ENCODE measurements around the gene CLCN4. TPM values are rescaled to one million over a fixed set of nuclear protein-coding genes. Genes with fewer than 3 reads are reported as not detected.

Gene CLCN4
- polyA plus RNA-seq, 3 donors: 0.27 to 1.9 (median 1.3) TPM

GRCh38 chrX:10155137-10155536, 1.6 kb upstream of the CLCN4 start:
- Mint-ChIP-seq H3K9me3 (peaks cover 0 to 3% (median 2%) of the 10 kb centered on the region in 7 donors), H3K4me1 (peaks cover 15% of the 10 kb centered on the region), H3K36me3 (peaks cover 0 to 4% of the 10 kb centered on the region in 2 donors), H3K4me3 (no peak overlapping the region), H3K27me3 (ENCODE audit: low read depth in 3 of 3) (peaks cover 8 to 41% (median 21%) of the 10 kb centered on the region in 3 donors), H3K27ac (no peak overlapping the region)
- no CpG with 5 or more reads among the region's 4 CpGs for WGBS (ENCODE audit: insufficient coverage)
- H3K27ac ChIP-seq (ENCODE audit: low read depth in 1 of 2, low read length in 2 of 2): no peak overlapping the region
- no peaks in the 10 kb centered on the region for H3K79me2 ChIP-seq (ENCODE audit: insufficient read depth, low read length)
- TF ChIP-seq CTCF (IDR thresholded peaks at IDR 0.05): no peak
- H3K36me3 ChIP-seq (replicated peaks in 1 of 2; ENCODE audit: control insufficient read depth in 1 of 2, insufficient read depth in 2 of 2, low read length in 2 of 2): no peaks in the 10 kb centered on the region
- H3K4me2 ChIP-seq (replicated peaks; ENCODE audit: extremely low read depth, low read length, poor library complexity, severe bottlenecking): no peak overlapping the region
- intact Hi-C loops (cut with micrococcal nuclease): no loop called here
- no peaks in the 10 kb centered on the region for H3K9me3 ChIP-seq (replicated peaks in 1 of 2; ENCODE audit: control insufficient read depth in 1 of 2, insufficient read depth in 1 of 2, low read length in 2 of 2)
- peaks cover 16 to 22% of the 10 kb centered on the region in 2 donors for H3K4me1 ChIP-seq (ENCODE audit: control insufficient read depth in 1 of 2, insufficient read depth in 2 of 2, low read length in 2 of 2)
- H4K20me1 ChIP-seq (ENCODE audit: insufficient read depth, low read length): no peaks in the 10 kb centered on the region
- DNase-seq: no peak
- H3K27me3 ChIP-seq (ENCODE audit: control insufficient read depth in 2 of 2, insufficient read depth in 2 of 2, low read length in 2 of 2): peaks cover 22 to 38% of the 10 kb centered on the region in 2 donors
- no peak overlapping the region for H2AFZ ChIP-seq (ENCODE audit: insufficient read depth, low read depth, low read length, poor library complexity, severe bottlenecking)
- no peak overlapping the region for H3K4me3 ChIP-seq (replicated peaks in 1 of 3; ENCODE audit: low read depth in 2 of 3, low read length in 3 of 3)
- no peak overlapping the region for H3K9ac ChIP-seq (ENCODE audit: insufficient read depth, low read length, poor library complexity, severe bottlenecking)

GRCh38 chrX:10157032-10157341, 212 bp downstream of the CLCN4 start:
- Histone ChIP-seq H3K27ac (ENCODE audit: low read depth in 1 of 2, low read length in 2 of 2) (peak overlapping the region in 1 of 2 donors; percentile 65), H2AFZ (ENCODE audit: insufficient read depth, low read depth, low read length, poor library complexity, severe bottlenecking) (peak overlapping the region; percentile 57), H3K9ac (ENCODE audit: insufficient read depth, low read length, poor library complexity, severe bottlenecking) (peak overlapping the region; percentile 18), H3K36me3 (replicated peaks in 1 of 2; ENCODE audit: control insufficient read depth in 1 of 2, insufficient read depth in 2 of 2, low read length in 2 of 2) (no peaks in the 10 kb centered on the region), H3K4me2 (replicated peaks; ENCODE audit: extremely low read depth, low read length, poor library complexity, severe bottlenecking) (peak overlapping the region; percentile 69), H3K4me3 (replicated peaks in 1 of 3; ENCODE audit: low read depth in 2 of 3, low read length in 3 of 3) (peak overlapping the region in 2 of 3 experiments; percentile 45 to 68), H3K4me1 (ENCODE audit: control insufficient read depth in 1 of 2, insufficient read depth in 2 of 2, low read length in 2 of 2) (peaks cover 16 to 22% of the 10 kb centered on the region in 2 donors), H3K9me3 (replicated peaks in 1 of 2; ENCODE audit: control insufficient read depth in 1 of 2, insufficient read depth in 1 of 2, low read length in 2 of 2) (no peaks in the 10 kb centered on the region), H3K27me3 (ENCODE audit: control insufficient read depth in 2 of 2, insufficient read depth in 2 of 2, low read length in 2 of 2) (peaks cover 23 to 42% of the 10 kb centered on the region in 2 donors), H4K20me1 (ENCODE audit: insufficient read depth, low read length) (no peaks in the 10 kb centered on the region), H3K79me2 (ENCODE audit: insufficient read depth, low read length) (no peaks in the 10 kb centered on the region)
- peaks cover 0 to 10% of the 10 kb centered on the region in 2 donors for H3K36me3 Mint-ChIP-seq
- H3K4me1 Mint-ChIP-seq: peaks cover 15% of the 10 kb centered on the region
- H3K9me3 Mint-ChIP-seq: peaks cover 0 to 3% (median 2%) of the 10 kb centered on the region in 7 donors
- no peak for DNase-seq
- peak overlapping the region in 5 of 7 donors; percentile 46 to 81 (median 75) for H3K27ac Mint-ChIP-seq
- no CpG with 5 or more reads among the region's 7 CpGs for WGBS (ENCODE audit: insufficient coverage)
- TF ChIP-seq CTCF (IDR thresholded peaks at IDR 0.05): no peak
- H3K4me3 Mint-ChIP-seq: peak overlapping the region; percentile 74 to 89
- H3K27me3 Mint-ChIP-seq (ENCODE audit: low read depth in 3 of 3): peaks cover 11 to 49% (median 31%) of the 10 kb centered on the region in 3 donors
- intact Hi-C loops (cut with micrococcal nuclease): no loop called here
